Mucosa of descending colon (tissue), 3 donors: Measurements from ENCODE around the gene SYNRG. TPM values are rescaled to one million over a fixed set of nuclear protein-coding genes. Genes with fewer than 3 reads are reported as not detected.
"Not testable (repeated sequence)": the region's sequence is repeated elsewhere in the genome, so short reads cannot be mapped to it uniquely, and the experiment has no call there.

Source experiments
- ATAC-seq: fragments of 200-7000 bp; cut with Tn5 transposase; one replicate; pipeline ENCODE4 v1.9.1; 2020; ENCODE audit warnings: mild to moderate bottlenecking, moderate library complexity
- DNase-seq, 3 donors: peaks; one replicate each; pipeline ENCODE4 v3.0.0-alpha.2; 2020
- H3K36me3 ChIP-seq: fragments of 200-600 bp; one replicate; pipeline ENCODE4 v1.8.0; 2021; ENCODE audit warnings: low read depth, mild to moderate bottlenecking
- H3K4me1 ChIP-seq: fragments of 200-600 bp; one replicate; pipeline ENCODE4 v1.8.0; 2021; ENCODE audit warnings: low read depth, mild to moderate bottlenecking
- H3K4me3 ChIP-seq: fragments of 200-600 bp; one replicate; pipeline ENCODE4 v1.8.0; 2021; ENCODE audit warnings: mild to moderate bottlenecking
- H3K9me3 ChIP-seq: fragments of 200-600 bp; one replicate; pipeline ENCODE4 v1.8.0; 2021; ENCODE audit warnings: mild to moderate bottlenecking
- CTCF ChIP-seq: fragments of 200-600 bp; IDR thresholded peaks from one replicate; pipeline ENCODE4 v1.8.0; 2022; ENCODE audit warnings: antibody characterized with exemption, mild to moderate bottlenecking
- intact Hi-C, 2 donors: fragments of 100-400 bp; cut with DNase I in 1 of 2; cut with micrococcal nuclease in 1 of 2; formaldehyde crosslinking; loops; one replicate each; pipeline versions ENCODE4 v1.11.0 to v1.11.1; 2022; cut with DNase I, micrococcal nuclease
- total RNA-seq, 3 donors: library from RNA; stranded (reverse); fragmentation: NEBNext Ultra II Directional in 2 of 3; extraction: Animal tissue kit (Norgen Biotek cat#: 25700) in 2 of 3; gene quantifications; one replicate each; pipeline versions ENCODE4 v1.2.1 to v1.2.4, GENCODE V29; 2021 to 2023
- donor health status: DM: no; HTN: no; CAD: no; lungs with moderate emphysema.
- donor health status: DM: no; HTN: no; CAD: no.
- donor health status: DM: no; HTN: yes; CAD: no.

Gene SYNRG
- total RNA-seq, 3 donors from 2014 or later: 36.8 to 46.2 (median 38.1) TPM

GRCh38 chr17:37517881-37518280 lies 91.3 kb downstream of the SYNRG start:
- H3K4me3 ChIP-seq: no peak overlapping the region
- DNase-seq (no peak), ATAC-seq (no peak)
- no peaks in the 10 kb centered on the region for H3K9me3 ChIP-seq
- H3K36me3 ChIP-seq: no peaks in the 10 kb centered on the region
- no peaks in the 10 kb centered on the region for H3K4me1 ChIP-seq
- intact Hi-C loops: no loop called here
- TF ChIP-seq CTCF: no peak

GRCh38 chr17:37516127-37516571 lies 93.1 kb downstream of the SYNRG start:
- TF ChIP-seq CTCF: no peak
- intact Hi-C loops: no loop called here

GRCh38 chr17:37513711-37514110 lies 95.5 kb downstream of the SYNRG start:
- Histone ChIP-seq H3K9me3 (no peaks in the 10 kb centered on the region), H3K4me3 (no peak overlapping the region), H3K4me1 (no peaks in the 10 kb centered on the region), H3K36me3 (no peaks in the 10 kb centered on the region)
- TF ChIP-seq CTCF: no peak
- no peak for DNase-seq
- intact Hi-C loops: no loop called here
- ATAC-seq: no peak

More at GRCh38 chr17:37516127-37516571, 93.1 kb downstream of the SYNRG start:
- H3K36me3 ChIP-seq: no peaks in the 10 kb centered on the region
- no peaks in the 10 kb centered on the region for H3K4me1 ChIP-seq
- H3K9me3 ChIP-seq: no peaks in the 10 kb centered on the region
- no peak for DNase-seq
- no peak overlapping the region for H3K4me3 ChIP-seq
- no peak for ATAC-seq

- DNase-seq (no peak), ATAC-seq (no peak)
- TF ChIP-seq CTCF: no peak
- Histone ChIP-seq H3K9me3 (no peaks in the 10 kb centered on the region), H3K4me3 (no peak overlapping the region), H3K4me1 (no peaks in the 10 kb centered on the region), H3K36me3 (no peaks in the 10 kb centered on the region)
- intact Hi-C loops: no loop called here
Measured at GRCh38 chr17:37512442-37513068, 96.7 kb downstream of the SYNRG start.

- H3K36me3 ChIP-seq, H3K4me1 ChIP-seq, H3K4me3 ChIP-seq, intact Hi-C loops, DNase-seq, H3K9me3 ChIP-seq, ATAC-seq: not testable (repeated sequence)
Measured at GRCh38 chr17:37511642-37512041, 97.6 kb downstream of the SYNRG start.

DNA sequence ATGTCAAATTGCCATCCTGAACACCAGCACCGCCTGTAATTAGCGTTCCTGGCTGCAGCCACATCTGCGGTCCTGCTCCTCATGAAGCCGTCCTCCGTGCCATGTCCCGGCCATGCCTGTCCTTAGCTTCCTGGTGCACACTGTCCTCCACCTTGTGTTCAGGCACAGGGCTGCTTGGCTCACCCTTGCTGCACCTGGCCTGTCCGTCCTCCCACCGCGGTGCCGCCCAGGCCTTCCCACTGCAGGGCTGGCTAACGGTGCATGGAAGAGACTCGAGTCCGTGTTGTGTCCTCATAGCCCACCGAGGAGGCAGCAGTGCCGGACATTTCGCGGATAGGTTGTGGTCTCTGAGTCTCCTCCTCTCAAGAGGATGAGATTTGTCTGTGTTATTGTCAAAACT lies 99.2 kb downstream of the SYNRG start:
- no peak for ATAC-seq
- Histone ChIP-seq H3K4me1 (no peaks in the 10 kb centered on the region), H3K4me3 (no peak overlapping the region), H3K9me3 (no peaks in the 10 kb centered on the region), H3K36me3 (no peaks in the 10 kb centered on the region)
- intact Hi-C loops: no loop called here
- no peak for DNase-seq
- no peak for TF ChIP-seq CTCF
